HG03060 (cell line): ENCODE data around the gene ITGA6.

ENCODE experiments used
- ATAC-seq: cut with Tn5 transposase; IDR thresholded peaks from one replicate; pipeline ENCODE4 v1.9.1; 2021; ENCODE audit warnings: low read depth, moderate number of reproducible peaks; ENCODE audit not compliant: unreplicated experiment

The ITGA6 gene

DNA sequence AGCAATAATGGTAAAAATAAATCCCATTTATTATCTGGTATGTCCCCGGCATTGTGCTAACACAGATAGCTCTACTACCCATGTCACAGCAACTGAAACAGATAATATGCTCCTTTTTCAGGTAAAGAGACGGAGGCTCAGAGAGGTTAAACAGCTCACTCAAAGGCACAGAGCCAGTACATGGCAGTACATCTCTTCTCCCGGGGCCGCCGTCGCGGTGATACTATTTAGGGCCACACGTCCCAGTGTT lies 127.8 kb downstream of the ITGA6 start:
- no peak for ATAC-seq
